Fibroblast of the aortic adventitia (primary cell): ENCODE data around the gene NFKBIB. TPM values are rescaled to one million over a fixed set of nuclear protein-coding genes. Genes with fewer than 3 reads are reported as not detected.

Experiments
- DNase-seq: peaks from one replicate; pipeline ENCODE4 v3.0.0-alpha.2; 2010; ENCODE audit warnings: low read depth
- H3K4me3 ChIP-seq: 2 replicates; pipeline ENCODE4 v1.5.1; 2011; ENCODE audit warnings: low read depth, mild to moderate bottlenecking, control low read depth, low read length, moderate library complexity
- total RNA-seq: library from RNA; depleted of rRNA; stranded (reverse); fragments of >200 nt; gene quantifications from 2 replicates; pipeline ENCODE4 v1.2.3, GENCODE V29; 2012; ENCODE audit warnings: low replicate concordance
- TF ChIP-seq, protein P1 (sequence below): IDR thresholded peaks from 2 replicates; pipeline ENCODE4 v1.5.1; 2011; ENCODE audit warnings: mild to moderate bottlenecking, low read length, control low read depth, inconsistent platforms; ENCODE audit not compliant: insufficient read depth

Gene NFKBIB, protein sequence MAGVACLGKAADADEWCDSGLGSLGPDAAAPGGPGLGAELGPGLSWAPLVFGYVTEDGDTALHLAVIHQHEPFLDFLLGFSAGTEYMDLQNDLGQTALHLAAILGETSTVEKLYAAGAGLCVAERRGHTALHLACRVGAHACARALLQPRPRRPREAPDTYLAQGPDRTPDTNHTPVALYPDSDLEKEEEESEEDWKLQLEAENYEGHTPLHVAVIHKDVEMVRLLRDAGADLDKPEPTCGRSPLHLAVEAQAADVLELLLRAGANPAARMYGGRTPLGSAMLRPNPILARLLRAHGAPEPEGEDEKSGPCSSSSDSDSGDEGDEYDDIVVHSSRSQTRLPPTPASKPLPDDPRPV
- 8.0 and 11.0 TPM in 2 replicates for total RNA-seq

DNA sequence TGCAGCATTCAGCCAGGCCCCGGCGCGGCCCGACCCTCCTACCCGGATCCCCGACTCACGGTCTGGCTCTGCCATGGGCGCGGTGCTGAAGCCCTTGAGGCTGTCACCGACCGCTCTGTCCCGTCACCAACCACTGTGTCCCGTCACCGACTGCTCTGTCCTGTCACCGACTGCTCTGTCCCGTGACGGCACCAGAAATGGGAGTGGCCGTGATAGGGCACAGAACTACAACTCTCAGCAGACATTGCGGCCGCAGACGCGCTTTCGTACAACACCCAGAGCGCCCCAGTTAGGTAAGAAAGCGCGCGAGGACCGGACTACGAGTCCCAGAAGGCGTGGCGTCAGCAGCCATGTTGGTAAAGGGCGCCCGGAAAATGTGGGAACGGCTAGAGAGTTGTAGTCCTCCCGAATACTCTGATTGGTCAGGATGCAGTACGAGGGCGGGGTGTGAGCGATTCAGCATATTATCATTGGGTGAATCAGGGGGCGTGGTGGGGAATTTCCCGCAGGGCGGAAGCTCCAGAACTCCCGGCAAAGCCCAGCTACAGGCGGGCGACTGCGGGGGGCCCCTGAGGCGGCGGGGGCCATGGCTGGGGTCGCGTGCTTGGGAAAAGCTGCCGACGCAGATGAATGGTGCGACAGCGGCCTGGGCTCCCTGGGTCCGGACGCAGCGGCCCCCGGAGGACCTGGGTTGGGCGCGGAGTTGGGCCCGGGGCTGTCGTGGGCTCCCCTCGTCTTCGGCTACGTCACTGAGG lies at the start of gene NFKBIB, which contains the start of gene SIRT2:
Gene NFKBIB (plus strand): TSS at position 523 of the 755 bp plus-strand sequence. CDS start 64 bp downstream, at position 587.
Gene SIRT2 (minus strand): TSS at position 172 of the 755 bp plus-strand sequence. CDS start 97 bp downstream, at position 75.
- peak; percentile 100 for DNase-seq
- TF ChIP-seq, protein P1, sequence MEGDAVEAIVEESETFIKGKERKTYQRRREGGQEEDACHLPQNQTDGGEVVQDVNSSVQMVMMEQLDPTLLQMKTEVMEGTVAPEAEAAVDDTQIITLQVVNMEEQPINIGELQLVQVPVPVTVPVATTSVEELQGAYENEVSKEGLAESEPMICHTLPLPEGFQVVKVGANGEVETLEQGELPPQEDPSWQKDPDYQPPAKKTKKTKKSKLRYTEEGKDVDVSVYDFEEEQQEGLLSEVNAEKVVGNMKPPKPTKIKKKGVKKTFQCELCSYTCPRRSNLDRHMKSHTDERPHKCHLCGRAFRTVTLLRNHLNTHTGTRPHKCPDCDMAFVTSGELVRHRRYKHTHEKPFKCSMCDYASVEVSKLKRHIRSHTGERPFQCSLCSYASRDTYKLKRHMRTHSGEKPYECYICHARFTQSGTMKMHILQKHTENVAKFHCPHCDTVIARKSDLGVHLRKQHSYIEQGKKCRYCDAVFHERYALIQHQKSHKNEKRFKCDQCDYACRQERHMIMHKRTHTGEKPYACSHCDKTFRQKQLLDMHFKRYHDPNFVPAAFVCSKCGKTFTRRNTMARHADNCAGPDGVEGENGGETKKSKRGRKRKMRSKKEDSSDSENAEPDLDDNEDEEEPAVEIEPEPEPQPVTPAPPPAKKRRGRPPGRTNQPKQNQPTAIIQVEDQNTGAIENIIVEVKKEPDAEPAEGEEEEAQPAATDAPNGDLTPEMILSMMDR = no peak

DNA sequence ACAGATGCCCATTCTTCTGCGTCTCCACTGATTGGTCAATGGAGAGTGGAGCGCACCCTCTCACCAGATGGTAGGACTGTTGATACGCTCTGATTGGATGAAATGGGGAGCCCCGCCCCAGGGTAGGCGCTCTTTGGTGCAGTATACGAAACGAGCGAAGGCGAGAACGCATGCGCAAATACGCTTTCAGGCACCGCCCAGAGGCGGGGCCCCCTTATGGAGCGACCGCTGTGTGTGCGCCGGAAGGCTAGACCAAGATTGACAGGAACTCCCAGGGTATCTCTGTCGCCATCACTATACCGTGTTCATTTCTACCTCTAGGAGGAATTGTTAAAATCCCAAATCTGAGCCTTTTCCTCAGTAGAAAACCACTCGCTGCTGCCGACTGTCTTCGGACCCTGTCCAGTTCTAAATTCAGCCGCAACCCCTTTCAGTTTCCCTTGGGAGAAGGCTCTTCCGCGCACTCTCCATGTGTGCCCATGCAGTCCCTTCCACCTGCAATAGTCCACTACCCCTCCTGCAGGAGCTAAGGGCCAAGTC lies 49.3 kb upstream of the NFKBIB start:
- peak; percentile 100 for DNase-seq
- peak overlapping the region; percentile 84 for H3K4me3 ChIP-seq
- TF ChIP-seq, protein P1 = peak; percentile 32

More for the DNA sequence above, at the start of gene NFKBIB, which contains the start of gene SIRT2:
- peak within 1 kb of the TSS; percentile 95 for H3K4me3 ChIP-seq

DNA sequence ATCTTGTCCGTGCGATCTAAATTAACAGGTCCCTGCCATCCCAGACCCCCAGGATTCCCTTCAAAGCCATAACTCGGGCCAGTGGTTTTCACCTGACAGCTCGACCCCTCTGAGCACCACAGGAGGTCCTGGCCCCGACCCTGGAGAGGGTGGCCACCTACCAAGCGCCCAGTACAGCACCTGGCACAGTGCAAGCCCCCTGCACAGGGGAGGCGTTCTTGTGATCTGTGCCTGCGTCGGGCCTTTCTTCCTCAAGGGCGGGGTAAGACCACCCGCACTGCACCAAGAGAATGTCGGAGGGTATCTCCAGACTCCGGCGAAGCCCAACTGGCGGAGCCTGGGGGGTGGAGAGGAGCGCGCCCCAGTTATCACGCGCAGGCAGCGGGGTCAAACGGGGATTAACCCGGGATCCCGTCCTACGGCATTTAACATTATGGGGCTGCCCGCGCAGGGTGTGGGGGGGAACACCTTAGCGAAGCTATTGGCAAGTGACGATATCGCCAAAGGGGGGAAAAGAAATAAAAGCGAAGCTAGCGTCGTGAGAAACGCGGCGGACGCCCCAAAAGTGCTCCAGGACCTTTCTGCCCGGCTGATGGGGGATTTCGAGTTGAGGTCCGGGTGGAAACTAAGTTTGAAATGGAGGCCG lies 48.7 kb upstream of the NFKBIB start:
- peak overlapping the region; percentile 84 for H3K4me3 ChIP-seq
- TF ChIP-seq, protein P1 = no peak
- no peak for DNase-seq

DNA sequence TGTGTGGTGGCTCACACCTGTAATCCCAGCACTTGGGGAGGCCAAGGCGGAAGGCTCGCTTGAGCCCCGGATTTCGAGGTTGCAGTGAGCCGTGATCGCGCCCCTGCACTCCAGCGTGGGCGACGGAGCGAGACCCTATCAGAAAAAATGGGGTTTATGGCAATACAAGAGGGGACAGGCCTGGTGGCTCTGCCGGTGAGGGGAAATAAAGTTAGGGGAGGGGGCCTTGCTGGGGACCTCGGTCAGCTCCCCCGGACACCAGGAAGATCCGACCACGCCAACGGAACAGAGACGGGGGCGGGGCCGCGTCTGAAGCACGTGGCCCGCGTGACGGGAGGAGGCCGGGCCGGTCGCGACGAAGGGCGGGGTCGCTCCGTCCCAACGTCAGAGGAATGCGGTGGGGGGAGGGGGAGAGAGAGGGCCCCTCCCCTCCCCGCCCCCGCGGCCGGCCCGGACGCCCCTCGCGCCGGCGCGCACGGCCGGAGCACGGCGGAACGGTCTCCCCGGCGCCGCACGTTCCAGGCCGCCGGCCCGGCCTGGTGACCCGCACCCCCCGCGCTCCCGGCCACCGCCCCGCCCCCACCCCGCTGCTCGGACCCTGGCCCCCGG lies 48.0 kb upstream of the NFKBIB start:
- peak overlapping the region; percentile 84 for H3K4me3 ChIP-seq
- DNase-seq = peak; percentile 86
- TF ChIP-seq, protein P1 = no peak

DNA sequence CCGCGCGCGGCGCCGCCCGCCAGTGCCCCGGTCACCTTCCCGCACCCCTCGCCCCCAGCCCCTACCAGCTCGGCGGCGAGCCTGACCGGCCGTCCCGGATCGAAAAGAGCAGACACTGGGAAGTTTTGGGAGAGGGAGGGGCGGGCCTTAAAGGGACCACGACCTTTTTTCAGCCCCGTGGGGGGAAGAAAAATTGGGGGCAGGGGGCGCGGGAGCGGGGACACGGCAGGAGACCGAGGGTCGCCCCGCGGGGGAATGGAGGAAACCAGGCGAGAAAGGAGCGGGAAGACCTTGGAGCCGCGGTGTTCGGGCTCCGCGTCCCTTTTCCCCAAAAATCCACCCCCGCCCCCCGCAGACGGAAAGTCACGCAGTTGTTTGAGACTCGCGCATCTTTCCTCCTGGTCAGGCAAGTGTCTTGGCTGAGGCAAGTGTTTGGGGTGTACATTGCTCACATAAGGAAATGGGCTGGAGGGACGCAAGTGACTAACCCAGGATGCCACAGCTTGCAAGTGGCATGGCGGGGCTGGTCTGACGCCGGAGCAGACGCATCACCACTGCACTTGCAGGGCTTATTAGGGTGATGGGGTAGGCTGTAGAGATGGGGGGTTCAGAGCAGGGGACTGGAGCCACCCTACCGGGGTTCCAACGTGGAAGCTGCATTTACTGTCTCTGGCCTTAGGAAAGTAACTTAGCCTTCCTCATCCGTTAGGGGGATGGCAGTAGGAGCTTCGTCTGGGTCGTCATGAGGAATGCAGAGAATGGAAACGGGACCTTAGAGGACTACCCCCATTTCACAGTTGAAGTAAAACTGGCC lies 47.3 kb upstream of the NFKBIB start:
- DNase-seq = peak; percentile 61
- H3K4me3 ChIP-seq = peak overlapping the region; percentile 84
- TF ChIP-seq, protein P1 = no peak
